ENCODE data around the gene SOS1. TPM values are rescaled to one million over a fixed set of nuclear protein-coding genes. Genes with fewer than 3 reads are reported as not detected.

Gene SOS1
- total RNA-seq, 2 donors from 2014 or later: 15.3 to 21.3 TPM

DNA sequence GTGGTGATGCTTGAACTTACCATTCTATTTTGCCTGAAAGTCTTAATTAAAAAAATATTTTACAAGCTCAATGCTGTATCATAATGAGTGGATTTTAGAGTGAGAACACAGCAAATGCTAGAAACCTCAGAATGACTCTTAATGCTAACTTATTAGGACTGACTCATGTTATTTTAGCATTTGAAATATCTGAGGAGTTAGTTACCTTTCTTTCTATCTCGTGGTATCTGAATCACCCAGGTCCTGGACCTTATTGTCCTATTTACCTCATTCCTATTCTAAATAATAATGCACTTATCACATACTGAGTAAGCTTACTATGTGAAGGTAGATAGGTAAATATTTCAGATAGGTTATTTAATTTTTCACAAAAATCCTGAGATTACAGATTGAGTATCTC, 70.7 kb downstream of the SOS1 start:
- DNase-seq (ENCODE audit: low spot score): no peak
- no peak overlapping the region for H3K4me3 ChIP-seq
- peaks cover 9% of the 10 kb centered on the region for H3K36me3 ChIP-seq
- H3K9me3 ChIP-seq: no peaks in the 10 kb centered on the region
- TF ChIP-seq, protein P1, sequence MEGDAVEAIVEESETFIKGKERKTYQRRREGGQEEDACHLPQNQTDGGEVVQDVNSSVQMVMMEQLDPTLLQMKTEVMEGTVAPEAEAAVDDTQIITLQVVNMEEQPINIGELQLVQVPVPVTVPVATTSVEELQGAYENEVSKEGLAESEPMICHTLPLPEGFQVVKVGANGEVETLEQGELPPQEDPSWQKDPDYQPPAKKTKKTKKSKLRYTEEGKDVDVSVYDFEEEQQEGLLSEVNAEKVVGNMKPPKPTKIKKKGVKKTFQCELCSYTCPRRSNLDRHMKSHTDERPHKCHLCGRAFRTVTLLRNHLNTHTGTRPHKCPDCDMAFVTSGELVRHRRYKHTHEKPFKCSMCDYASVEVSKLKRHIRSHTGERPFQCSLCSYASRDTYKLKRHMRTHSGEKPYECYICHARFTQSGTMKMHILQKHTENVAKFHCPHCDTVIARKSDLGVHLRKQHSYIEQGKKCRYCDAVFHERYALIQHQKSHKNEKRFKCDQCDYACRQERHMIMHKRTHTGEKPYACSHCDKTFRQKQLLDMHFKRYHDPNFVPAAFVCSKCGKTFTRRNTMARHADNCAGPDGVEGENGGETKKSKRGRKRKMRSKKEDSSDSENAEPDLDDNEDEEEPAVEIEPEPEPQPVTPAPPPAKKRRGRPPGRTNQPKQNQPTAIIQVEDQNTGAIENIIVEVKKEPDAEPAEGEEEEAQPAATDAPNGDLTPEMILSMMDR (IDR thresholded peaks at IDR 0.05): no peak
- no peaks in the 10 kb centered on the region for H3K27me3 ChIP-seq
- no peak overlapping the region for H3K27ac ChIP-seq
- no peaks in the 10 kb centered on the region for H3K4me1 ChIP-seq

DNA sequence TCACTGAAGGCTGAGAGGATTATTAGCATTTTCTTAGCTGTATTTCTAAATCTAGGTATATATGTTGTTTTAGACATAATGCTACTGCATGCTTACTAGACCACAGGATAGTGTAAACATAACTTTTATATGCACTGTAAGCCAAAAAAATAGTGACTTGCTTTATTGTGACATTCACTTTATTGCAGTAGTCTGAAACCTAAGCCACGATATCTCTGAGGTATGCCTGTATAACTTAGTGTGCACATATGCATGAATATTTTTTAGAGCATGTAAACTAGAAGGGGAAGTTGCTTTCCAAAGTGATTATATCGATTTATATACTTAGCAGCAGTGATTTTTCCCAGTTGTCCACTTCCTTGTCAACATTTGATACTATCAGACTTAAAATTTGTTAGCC, 81.8 kb downstream of the SOS1 start:
- no peak for DNase-seq (ENCODE audit: low spot score)

DNA sequence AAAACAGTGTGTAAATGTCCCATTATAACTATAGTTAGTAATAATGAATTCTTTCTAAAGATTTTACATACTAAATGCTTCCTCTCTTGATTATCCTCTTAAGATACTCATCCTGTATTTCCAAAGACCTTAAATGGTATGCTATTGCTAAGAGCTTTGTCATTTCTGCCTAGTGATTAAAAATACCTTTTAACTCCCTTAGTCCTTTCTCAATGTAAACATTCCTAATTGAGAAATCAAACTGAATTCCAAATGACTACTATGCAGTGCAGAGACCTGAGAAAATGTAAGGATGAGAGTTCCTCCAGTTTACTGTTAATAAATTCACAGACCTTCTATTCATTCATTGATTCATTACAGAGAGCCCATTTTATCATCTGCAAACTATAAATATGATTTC, 86.9 kb downstream of the SOS1 start:
- TF ChIP-seq, protein P1 (IDR thresholded peaks at IDR 0.05): no peak
- no peak overlapping the region for H3K4me3 ChIP-seq
- H3K9me3 ChIP-seq: no peaks in the 10 kb centered on the region
- H3K27me3 ChIP-seq: no peaks in the 10 kb centered on the region
- H3K36me3 ChIP-seq: peaks cover 12% of the 10 kb centered on the region
- no peaks in the 10 kb centered on the region for H3K4me1 ChIP-seq
- DNase-seq (ENCODE audit: low spot score): no peak
- H3K27ac ChIP-seq: no peak overlapping the region

More for the DNA sequence above, 81.8 kb downstream of the SOS1 start:
- no peaks in the 10 kb centered on the region for H3K4me1 ChIP-seq
- TF ChIP-seq, protein P1 (IDR thresholded peaks at IDR 0.05): no peak
- no peaks in the 10 kb centered on the region for H3K9me3 ChIP-seq
- no peak overlapping the region for H3K27ac ChIP-seq
- H3K27me3 ChIP-seq: no peaks in the 10 kb centered on the region
- no peak overlapping the region for H3K4me3 ChIP-seq
- H3K36me3 ChIP-seq: no peaks in the 10 kb centered on the region

DNA sequence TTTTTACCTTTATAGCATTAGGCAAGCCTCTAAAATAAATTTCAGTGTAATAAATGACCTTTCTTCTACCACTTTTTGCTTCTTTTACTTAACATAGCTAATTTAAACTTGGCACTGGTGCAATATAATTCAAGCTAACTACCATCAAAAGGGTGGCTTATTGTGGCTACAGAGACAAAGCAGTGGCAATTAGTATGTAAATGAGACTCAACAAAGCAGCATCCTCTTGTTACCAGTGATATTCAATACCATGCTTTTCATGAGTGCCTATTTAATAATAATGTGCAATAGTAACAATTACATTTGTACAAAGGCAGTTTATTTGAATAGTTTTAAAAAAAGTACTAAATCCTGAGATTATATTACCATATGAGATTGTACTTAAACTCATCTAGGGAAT, 93.4 kb downstream of the SOS1 start:
- no peak for DNase-seq (ENCODE audit: low spot score)
- Histone ChIP-seq H3K4me3 (no peak overlapping the region), H3K36me3 (peaks cover 14% of the 10 kb centered on the region), H3K27me3 (no peaks in the 10 kb centered on the region), H3K27ac (no peak overlapping the region), H3K4me1 (no peaks in the 10 kb centered on the region), H3K9me3 (no peaks in the 10 kb centered on the region)
- TF ChIP-seq, protein P1 (IDR thresholded peaks at IDR 0.05): no peak

DNA sequence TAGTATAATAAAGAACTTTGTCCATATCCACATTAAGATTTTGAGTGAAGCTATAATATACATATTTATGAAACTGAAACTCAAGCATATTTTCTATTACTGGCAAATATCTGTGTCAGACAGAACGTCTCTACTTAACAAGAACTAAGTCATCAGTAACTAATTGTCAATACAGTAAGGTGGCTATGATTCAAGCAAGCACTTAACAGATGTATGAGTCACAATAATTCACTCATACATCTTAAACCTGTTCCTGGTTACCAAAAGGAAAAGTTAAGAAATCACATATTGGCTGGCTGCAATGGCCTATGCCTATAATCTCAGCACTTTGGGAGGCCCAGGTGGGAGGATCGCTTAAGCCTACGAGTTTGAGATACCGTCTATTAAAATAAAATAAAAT, 96.0 kb downstream of the SOS1 start:
- no peaks in the 10 kb centered on the region for H3K4me1 ChIP-seq
- H3K36me3 ChIP-seq: peaks cover 9% of the 10 kb centered on the region
- DNase-seq (ENCODE audit: low spot score): no peak
- no peaks in the 10 kb centered on the region for H3K27me3 ChIP-seq
- H3K9me3 ChIP-seq: no peaks in the 10 kb centered on the region
- H3K4me3 ChIP-seq: no peak overlapping the region
- H3K27ac ChIP-seq: no peak overlapping the region
- TF ChIP-seq, protein P1 (IDR thresholded peaks at IDR 0.05): no peak

DNA sequence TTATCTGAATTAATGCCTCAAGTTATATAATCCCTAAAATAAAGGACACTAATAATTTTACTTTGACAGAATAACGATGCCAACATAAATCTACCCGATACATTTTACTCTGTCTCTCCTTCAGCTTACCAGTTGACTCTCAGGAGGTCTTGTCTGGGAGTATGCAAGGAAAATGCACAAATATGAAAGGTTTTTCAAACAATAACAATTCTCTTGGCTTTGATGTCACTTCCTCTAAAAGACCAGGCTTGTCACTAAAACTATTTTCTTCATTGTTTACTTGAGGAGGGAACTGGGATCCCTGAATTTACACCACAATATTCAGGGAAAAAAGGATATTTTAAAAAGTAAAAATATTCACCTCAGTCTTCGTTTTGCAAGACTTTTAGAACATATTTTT, 97.2 kb downstream of the SOS1 start:
- peak overlapping the region in 1 of 2 donors; percentile 13 for H3K27ac ChIP-seq
- H3K4me3 ChIP-seq: no peak overlapping the region
- H3K4me1 ChIP-seq: no peaks in the 10 kb centered on the region
- DNase-seq (ENCODE audit: low spot score): no peak
- H3K27me3 ChIP-seq: no peaks in the 10 kb centered on the region
- peaks cover 9% of the 10 kb centered on the region for H3K36me3 ChIP-seq
- no peaks in the 10 kb centered on the region for H3K9me3 ChIP-seq
- TF ChIP-seq, protein P1 (IDR thresholded peaks at IDR 0.05): no peak
